Epithelial cell of proximal tubule (primary cell): Measurements from ENCODE around the gene OSTN. TPM values are rescaled to one million over a fixed set of nuclear protein-coding genes. Genes with fewer than 3 reads are reported as not detected.

Source experiments
- DNase-seq: peaks from one replicate; pipeline ENCODE4 v3.0.0-alpha.2; 2011; ENCODE audit warnings: low read depth
- H3K4me3 ChIP-seq: 2 replicates; pipeline ENCODE4 v1.5.1; 2011; ENCODE audit warnings: low read depth, mild to moderate bottlenecking, low read length
- CTCF ChIP-seq: conservative IDR thresholded peaks from 2 replicates; pipeline ENCODE4 v1.5.1; 2012; ENCODE audit warnings: low read depth, mild to moderate bottlenecking, low read length
- total RNA-seq: library from RNA; depleted of rRNA; stranded (reverse); fragments of >200 nt; gene quantifications from 2 replicates; pipeline ENCODE4 v1.2.3, GENCODE V29; 2015

Gene OSTN
- total RNA-seq, 1 donor from 2014 or later = not detected

DNA sequence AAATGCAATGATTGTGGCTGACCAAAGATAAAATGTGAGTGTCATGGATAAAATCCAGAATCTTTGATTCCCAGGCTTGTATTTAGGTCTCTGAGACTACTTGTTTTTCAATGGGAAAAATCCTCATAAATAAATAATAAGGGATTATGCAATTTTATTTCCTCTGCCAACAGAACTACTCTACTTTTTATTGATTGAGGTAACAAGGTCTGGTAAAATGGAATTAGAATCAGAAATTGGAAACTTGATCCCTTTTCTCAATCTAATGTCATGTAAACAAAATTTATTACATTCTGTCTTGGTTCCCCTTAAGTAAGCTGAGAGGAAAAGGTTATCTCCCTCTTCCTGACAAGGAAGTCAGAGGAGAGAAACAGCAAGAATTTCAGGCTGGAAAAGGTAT lies 81.8 kb downstream of the OSTN start:
- TF ChIP-seq CTCF = no peak

DNA sequence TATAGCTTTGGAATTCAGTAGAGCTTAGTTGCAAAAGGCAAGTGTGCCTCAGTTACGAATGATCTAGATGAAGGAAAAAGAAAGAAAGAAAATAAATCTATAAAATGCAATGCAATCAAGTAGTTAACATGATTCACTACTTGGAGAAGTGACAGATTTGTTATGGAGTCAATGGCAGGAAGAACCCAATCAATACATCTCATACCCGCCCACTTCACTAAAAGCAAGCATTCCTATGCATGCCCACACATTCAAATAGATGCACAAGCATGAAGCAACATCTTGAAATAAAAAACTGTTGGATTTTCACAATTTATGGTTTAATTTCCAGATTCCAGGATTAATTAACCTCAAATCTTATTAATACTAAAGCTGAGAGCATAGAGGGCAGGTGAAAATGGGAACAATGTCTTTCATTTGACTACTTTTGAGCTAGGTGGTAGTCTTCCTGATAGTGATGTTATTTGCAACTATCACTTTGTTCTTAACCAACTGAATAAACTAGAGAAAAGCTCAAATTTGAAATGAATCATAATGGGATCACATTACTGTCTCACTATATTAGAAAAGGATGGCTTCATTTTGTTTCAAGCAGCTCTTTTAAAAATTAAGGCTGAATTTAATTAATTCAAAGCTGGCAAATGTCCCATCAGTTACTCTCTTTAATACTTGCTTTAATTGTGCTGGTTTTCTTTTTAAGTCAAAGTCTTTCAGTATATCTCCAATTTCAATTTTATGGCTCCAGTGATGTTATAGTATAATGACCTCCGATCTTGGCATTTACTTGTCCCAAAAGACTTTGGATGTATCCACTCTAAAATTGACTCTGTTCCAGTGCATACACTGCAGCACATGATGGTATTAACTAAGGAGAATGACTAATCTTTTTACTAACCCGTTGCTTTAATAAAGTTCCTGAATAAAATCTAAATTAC lies 83.5 kb downstream of the OSTN start:
- no peak overlapping the region for H3K4me3 ChIP-seq
- no peak for TF ChIP-seq CTCF
- no peak for DNase-seq

More for the DNA sequence above, 81.8 kb downstream of the OSTN start:
- H3K4me3 ChIP-seq = no peak overlapping the region
- DNase-seq = no peak

DNA sequence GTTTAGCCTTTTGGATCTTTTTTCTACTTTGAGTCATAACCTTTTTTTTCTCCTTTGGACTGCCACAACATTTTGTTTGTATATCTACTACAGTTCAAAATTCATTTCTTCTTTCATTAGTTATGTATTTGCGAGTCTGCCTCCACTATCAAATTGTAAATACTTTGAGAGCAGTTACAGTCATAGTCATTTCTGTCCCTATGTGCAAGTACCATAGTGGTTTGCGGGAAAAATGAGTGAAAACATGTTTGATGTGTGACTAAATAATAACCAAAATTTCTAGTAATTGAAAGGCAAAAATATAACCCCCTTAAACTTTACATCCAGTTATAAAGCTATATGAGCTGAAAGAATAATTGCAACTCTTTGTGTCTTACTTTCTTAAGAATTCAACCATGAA lies 84.4 kb downstream of the OSTN start:
- no peak overlapping the region for H3K4me3 ChIP-seq
- no peak for TF ChIP-seq CTCF
- no peak for DNase-seq

DNA sequence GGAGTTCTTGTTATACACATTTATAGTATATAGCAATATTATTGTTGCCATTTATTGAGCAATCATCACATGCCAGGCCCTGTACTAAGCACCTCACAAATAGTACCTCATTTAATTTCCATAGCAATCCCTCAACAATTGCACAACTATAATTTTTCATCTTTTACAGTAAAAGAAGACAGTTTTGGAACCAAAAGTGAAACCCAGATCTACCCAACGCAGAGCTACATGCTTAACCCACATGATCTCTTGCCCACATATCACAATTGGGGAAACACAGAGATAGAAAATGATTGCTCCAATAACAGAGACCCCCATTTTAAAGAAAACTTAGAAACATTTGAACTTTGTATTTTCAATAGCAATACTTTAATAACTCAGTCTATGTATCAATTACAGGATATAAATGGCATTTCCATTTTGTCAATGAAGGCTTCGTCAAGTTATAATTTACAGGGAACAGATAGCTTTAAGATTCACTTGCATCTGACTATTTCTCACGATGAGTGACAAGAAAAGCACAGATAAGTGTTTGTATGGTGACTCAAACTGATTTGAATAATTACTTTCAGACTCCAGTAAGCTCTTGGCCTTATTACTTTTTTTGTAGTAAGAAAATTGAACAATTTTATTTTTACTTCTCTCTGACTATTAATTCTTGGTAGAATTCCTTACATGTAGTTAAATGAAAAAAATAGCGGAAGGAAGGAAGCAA lies 91.4 kb downstream of the OSTN start:
- DNase-seq = no peak
- TF ChIP-seq CTCF = no peak

GRCh38 chr3:191292243-191293015 lies 93.4 kb downstream of the OSTN start:
- no peak for TF ChIP-seq CTCF
- no peak overlapping the region for H3K4me3 ChIP-seq
- no peak for DNase-seq

More for the DNA sequence above, 91.4 kb downstream of the OSTN start:
- no peak overlapping the region for H3K4me3 ChIP-seq

DNA sequence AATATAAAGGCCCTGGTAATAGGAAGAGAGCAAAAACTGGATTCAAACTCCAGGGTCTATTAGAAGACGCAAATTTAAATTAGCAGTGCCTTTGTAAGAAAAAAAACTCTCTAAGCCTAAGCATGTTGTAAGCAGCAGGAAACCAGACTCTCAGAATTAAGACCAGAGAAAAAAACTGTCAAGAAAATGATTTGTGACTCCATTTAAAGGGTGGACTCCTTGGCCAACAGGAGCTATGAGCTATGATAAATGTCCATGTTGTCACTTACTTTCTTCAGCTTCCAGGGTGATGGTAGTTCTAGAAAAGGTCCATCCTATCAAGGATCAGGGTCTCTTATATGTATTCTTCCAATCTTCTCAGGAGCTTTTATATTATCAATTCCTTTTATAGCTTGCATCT lies 95.2 kb downstream of the OSTN start:
- no peak overlapping the region for H3K4me3 ChIP-seq
- no peak for DNase-seq
- TF ChIP-seq CTCF = no peak
